Measurements from ENCODE around the gene TOP3B. TPM values are rescaled to one million over a fixed set of nuclear protein-coding genes. Genes with fewer than 3 reads are reported as not detected.

TOP3B gene
- total RNA-seq, 4 donors from 2014 or later, result 28.2 to 113 (median 35.1) TPM

- TF ChIP-seq POLR2A (IDR thresholded peaks at IDR 0.05) (no peak), CTCF (IDR thresholded peaks at IDR 0.05) (no peak), POLR2AphosphoS5 (IDR thresholded peaks at IDR 0.05) (no peak), EP300 (IDR thresholded peaks at IDR 0.05) (no peak)
- DNase-seq (ENCODE audit: low spot score in 2 of 2), result no peak
Observed at GRCh38 chr22:21909871-21910270, 72.7 kb downstream of the TOP3B start.

GRCh38 chr22:21907638-21908522 lies 74.7 kb downstream of the TOP3B start:
- no peak for DNase-seq (ENCODE audit: low spot score in 2 of 2)
- Histone ChIP-seq H3K27ac (no peak overlapping the region), H3K27me3 (no peaks in the 10 kb centered on the region), H3K9me3 (no peaks in the 10 kb centered on the region), H3K4me3 (no peak overlapping the region), H3K4me1 (no peaks in the 10 kb centered on the region), H3K36me3 (no peaks in the 10 kb centered on the region)
- TF ChIP-seq CTCF (IDR thresholded peaks at IDR 0.05) (no peak), POLR2A (IDR thresholded peaks at IDR 0.05) (no peak), POLR2AphosphoS5 (IDR thresholded peaks at IDR 0.05) (no peak), EP300 (IDR thresholded peaks at IDR 0.05) (no peak)
- WGBS, result 94% methylated on average over 7 of the region's 7 CpGs

More at GRCh38 chr22:21909871-21910270, 72.7 kb downstream of the TOP3B start:
- 90% methylated on average over 2 of the region's 2 CpGs for WGBS
- Histone ChIP-seq H3K27ac (no peak overlapping the region), H3K36me3 (no peaks in the 10 kb centered on the region), H3K4me3 (no peak overlapping the region), H3K9me3 (no peaks in the 10 kb centered on the region), H3K27me3 (no peaks in the 10 kb centered on the region), H3K4me1 (no peaks in the 10 kb centered on the region)

Other genes with a start within 250 kb of the TOP3B start
- 1 to 10 TPM; 1.5 to 5.1 (median 2.4) TPM for gene YPEL1, start 247.0 kb downstream of the TOP3B start, total RNA-seq
- gene MAPK1, start 115.1 kb downstream of the TOP3B start, total RNA-seq, result 10 to 100 TPM; 51.3 to 77.8 (median 66.0) TPM
- 10 to 100 TPM; 21.9 to 40.7 (median 29.9) TPM for gene PPM1F, start 29.9 kb downstream of the TOP3B start, total RNA-seq